Fibroblast of pulmonary artery (primary cell): ENCODE results near the gene PIPOX.

Experiments used
- DNase-seq: peaks from one replicate; pipeline ENCODE4 v3.0.0-alpha.2; 2010; ENCODE audit warnings: low read depth
- H3K4me3 ChIP-seq: replicated peaks from 2 replicates; pipeline ENCODE4 v1.5.1; 2011; ENCODE audit warnings: low read depth, mild to moderate bottlenecking, control low read depth, low read length, moderate library complexity
- TF ChIP-seq, protein P1 (sequence below): IDR thresholded peaks from 2 replicates; pipeline ENCODE4 v1.5.1; 2011; ENCODE audit warnings: mild to moderate bottlenecking, control low read depth, low read length, inconsistent platforms; ENCODE audit errors: missing control alignments

The PIPOX gene

GRCh38 chr17:29051731-29052130 lies 8.8 kb downstream of the PIPOX start:
- no peak for DNase-seq
- TF ChIP-seq, protein P1, sequence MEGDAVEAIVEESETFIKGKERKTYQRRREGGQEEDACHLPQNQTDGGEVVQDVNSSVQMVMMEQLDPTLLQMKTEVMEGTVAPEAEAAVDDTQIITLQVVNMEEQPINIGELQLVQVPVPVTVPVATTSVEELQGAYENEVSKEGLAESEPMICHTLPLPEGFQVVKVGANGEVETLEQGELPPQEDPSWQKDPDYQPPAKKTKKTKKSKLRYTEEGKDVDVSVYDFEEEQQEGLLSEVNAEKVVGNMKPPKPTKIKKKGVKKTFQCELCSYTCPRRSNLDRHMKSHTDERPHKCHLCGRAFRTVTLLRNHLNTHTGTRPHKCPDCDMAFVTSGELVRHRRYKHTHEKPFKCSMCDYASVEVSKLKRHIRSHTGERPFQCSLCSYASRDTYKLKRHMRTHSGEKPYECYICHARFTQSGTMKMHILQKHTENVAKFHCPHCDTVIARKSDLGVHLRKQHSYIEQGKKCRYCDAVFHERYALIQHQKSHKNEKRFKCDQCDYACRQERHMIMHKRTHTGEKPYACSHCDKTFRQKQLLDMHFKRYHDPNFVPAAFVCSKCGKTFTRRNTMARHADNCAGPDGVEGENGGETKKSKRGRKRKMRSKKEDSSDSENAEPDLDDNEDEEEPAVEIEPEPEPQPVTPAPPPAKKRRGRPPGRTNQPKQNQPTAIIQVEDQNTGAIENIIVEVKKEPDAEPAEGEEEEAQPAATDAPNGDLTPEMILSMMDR, result no peak
- H3K4me3 ChIP-seq, result no peak overlapping the region

DNA sequence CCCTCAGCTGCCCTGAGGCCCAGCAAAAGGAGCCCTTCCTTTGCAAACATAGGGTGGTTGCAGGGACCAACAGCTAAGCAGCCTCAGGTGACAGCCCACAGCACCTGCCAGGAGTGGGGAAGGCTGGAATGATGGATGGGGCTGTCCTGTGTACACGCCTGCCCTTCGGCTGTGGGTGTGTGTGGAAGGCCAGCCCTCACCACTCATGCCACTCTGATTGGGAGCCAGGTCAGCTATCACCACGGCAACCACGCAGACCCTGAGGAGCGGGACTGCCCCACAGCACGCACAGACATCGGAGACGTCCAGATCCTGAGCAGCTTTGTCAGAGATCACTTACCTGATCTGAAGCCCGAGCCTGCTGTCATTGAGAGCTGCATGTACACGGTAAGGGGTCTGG lies 11.9 kb downstream of the PIPOX start:
- DNase-seq, result no peak
- H3K4me3 ChIP-seq, result no peak overlapping the region
- TF ChIP-seq, protein P1, result no peak

DNA sequence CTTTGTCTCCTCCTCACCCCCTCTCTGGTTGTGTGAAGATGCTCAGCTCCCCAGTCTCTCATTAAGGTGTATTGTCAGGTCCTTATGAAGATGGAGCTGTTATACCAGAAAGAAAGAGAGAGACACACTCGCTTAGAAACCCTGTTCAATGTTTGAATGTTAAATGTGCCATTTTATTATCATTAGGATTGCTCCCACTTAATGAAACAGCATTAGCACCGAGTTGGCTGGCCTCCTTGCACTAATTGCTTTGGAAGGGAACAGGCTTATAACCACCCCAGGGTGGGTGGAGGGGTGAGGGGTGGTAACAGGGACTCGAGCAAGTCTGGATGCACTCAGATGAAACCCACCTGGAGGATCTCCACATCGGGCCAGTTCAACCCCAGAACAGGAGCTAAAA lies 14.4 kb downstream of the PIPOX start:
- DNase-seq, result no peak
- TF ChIP-seq, protein P1, result no peak
- H3K4me3 ChIP-seq, result no peak overlapping the region

DNA sequence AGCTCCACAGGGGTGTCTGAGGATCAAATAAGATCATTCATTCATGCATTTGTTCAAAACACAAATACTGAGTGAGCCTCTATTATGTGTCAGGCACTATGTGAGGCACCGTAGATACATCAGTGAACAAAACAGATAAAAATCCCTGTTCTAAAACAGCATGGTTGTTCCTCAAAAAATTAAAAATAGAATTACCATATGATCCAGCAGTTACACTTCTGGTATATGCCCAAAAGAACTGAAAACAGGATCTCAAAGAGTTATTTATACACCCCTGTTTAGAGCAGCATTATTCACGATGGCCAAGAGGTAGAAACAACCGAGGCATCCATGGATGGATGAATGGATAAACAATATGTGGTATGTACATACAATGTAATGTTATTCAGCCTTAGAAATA lies 15.4 kb downstream of the PIPOX start:
- no peak overlapping the region for H3K4me3 ChIP-seq
- TF ChIP-seq, protein P1, result no peak
- DNase-seq, result no peak

DNA sequence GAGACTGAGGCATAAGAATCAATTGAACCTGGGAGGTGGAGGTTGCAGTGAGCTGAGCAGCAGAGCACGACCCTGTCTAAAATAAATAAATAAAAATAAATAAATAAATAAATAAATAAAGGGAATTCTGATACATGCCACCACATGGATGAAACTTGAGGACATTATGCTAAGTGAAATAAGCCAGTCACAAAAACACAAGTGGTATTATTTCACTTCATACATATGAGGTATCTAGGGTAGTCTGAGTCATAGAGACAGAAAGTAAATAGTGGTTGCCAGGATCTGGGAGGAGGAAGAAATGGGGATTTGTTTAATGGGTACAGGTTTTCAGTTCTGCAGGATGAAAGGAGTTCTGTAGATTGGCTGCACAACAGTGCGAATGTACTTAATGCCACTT lies 16.3 kb downstream of the PIPOX start:
- TF ChIP-seq, protein P1, result no peak
- no peak overlapping the region for H3K4me3 ChIP-seq
- peak; percentile 65 for DNase-seq

DNA sequence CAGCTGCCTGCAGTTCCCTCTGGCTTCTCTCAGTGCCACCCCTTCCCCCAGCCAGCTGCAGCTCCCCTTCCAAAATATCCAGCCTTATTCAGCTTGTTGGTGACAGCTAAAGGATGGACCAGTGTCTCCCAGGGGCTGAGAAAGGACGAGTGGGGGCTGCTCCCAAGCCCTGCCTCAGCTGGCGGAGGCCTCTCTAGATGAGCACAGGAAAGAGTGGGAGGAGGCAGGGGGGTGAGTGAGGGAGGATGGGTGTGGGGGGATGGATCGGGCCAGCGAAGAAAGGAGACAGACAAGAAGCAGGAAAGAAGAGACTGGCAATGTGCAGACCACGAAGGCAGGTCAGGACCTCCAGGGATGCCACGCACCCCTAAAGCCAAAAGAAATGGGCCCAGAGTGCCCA lies 17.5 kb downstream of the PIPOX start:
- no peak overlapping the region for H3K4me3 ChIP-seq
- DNase-seq, result peak; percentile 45
- TF ChIP-seq, protein P1, result no peak

GRCh38 chr17:29061036-29061435 lies 18.1 kb downstream of the PIPOX start:
- DNase-seq, result peak; percentile 25
- TF ChIP-seq, protein P1, result no peak
- H3K4me3 ChIP-seq, result no peak overlapping the region
